ENCODE measurements around the gene PLCD3. TPM values are rescaled to one million over a fixed set of nuclear protein-coding genes. Genes with fewer than 3 reads are reported as not detected.

The PLCD3 gene
- total and polyA plus RNA-seq, 2 of the 4 experiments (the other 2 are of a cell fraction): 5.6 to 36.6 TPM

- peak overlapping the region; percentile 90 for H3K18ac ChIP-seq (ENCODE audit: low read depth, low read length)
- peak overlapping the region; percentile 82 for H2BK20ac ChIP-seq (ENCODE audit: low read depth, low read length)
- no peaks in the 10 kb centered on the region for H3K27me3 ChIP-seq (ENCODE audit: control insufficient read depth, insufficient read depth, low read length)
- H3K9ac ChIP-seq (ENCODE audit: low read depth, low read length): peak overlapping the region; percentile 66
- peak; percentile 97 for DNase-seq
- peak overlapping the region; percentile 95 for H3K23ac ChIP-seq (ENCODE audit: low read depth, low read length)
- H3K79me1 ChIP-seq (ENCODE audit: low read depth in 1 of 2, low read length in 2 of 2): peaks cover 36 to 63% of the 10 kb centered on the region in 2 experiments
- H4K8ac ChIP-seq (ENCODE audit: low read depth in 2 of 2, low read length in 2 of 2): peak overlapping the region; percentile 64 to 99
- peak overlapping the region; percentile 100 for H3K27ac ChIP-seq (ENCODE audit: insufficient read depth, low read length)
- H2AFZ ChIP-seq (replicated peaks; ENCODE audit: low read length, poor library complexity): peak overlapping the region; percentile 64
- H2BK15ac ChIP-seq (ENCODE audit: low read depth, low read length): peak overlapping the region; percentile 77; the same call in 1 of the 3 replicates
- peak overlapping the region; percentile 98 for H4K91ac ChIP-seq (ENCODE audit: insufficient read depth, low read depth, low read length)
- peak; percentile 8; the same call in 1 of the 2 replicates for TF ChIP-seq MAZ (IDR thresholded peaks at IDR 0.05; ENCODE audit: borderline replicate concordance, low read depth, low read length)
- no peak for TF ChIP-seq CTCF (conservative IDR thresholded peaks at IDR 0.05; ENCODE audit: low read depth, low read length)
- TF ChIP-seq SMC3 (IDR thresholded peaks at IDR 0.05; ENCODE audit: low read depth, low read length): no peak
- TF ChIP-seq CEBPB (IDR thresholded peaks at IDR 0.05; ENCODE audit: low read depth, low read length): peak; percentile 98
- TF ChIP-seq FOS (IDR thresholded peaks at IDR 0.05; ENCODE audit: low read depth, low read length): peak; percentile 15; the same call in 1 of the 2 replicates
- H3K4me1 ChIP-seq (ENCODE audit: control insufficient read depth, insufficient read depth, low read length): peaks cover 14% of the 10 kb centered on the region
- WGBS, 2 experiments (ENCODE audit: extremely low coverage in 2 of 2, insufficient read length in 1 of 2): no CpG with 5 or more reads among the region's 5 CpGs
- intact Hi-C loops (cut with micrococcal nuclease) (no loop called here), dilution Hi-C loops (cut with HindIII; ENCODE audit: low sequenced_read_pairs, unreplicated experiment) (no loop called here), in situ Hi-C loops (cut with MboI; ENCODE audit: low sequenced_read_pairs) (no loop called here)
- peak overlapping the region; percentile 96 for H2AK9ac ChIP-seq (replicated peaks; ENCODE audit: low read depth, low read length, poor library complexity)
- peak; percentile 89 for ATAC-seq (ENCODE audit: low read depth)
- peak overlapping the region; percentile 94 for H2BK120ac ChIP-seq (ENCODE audit: low read depth, low read length)
- peak overlapping the region; percentile 98 for H2AK5ac ChIP-seq (ENCODE audit: low read depth, low read length)
- peak overlapping the region; percentile 98 for H4K5ac ChIP-seq (ENCODE audit: low read depth, low read length)
- peaks cover 26% of the 10 kb centered on the region for H3K36me3 ChIP-seq (ENCODE audit: control insufficient read depth, insufficient read depth, low read length)
- peak overlapping the region; percentile 88 for H2BK5ac ChIP-seq (ENCODE audit: low read depth, low read length, poor library complexity, severe bottlenecking)
- H3K9me3 ChIP-seq (ENCODE audit: control insufficient read depth, insufficient read depth, low read length): no peaks in the 10 kb centered on the region
- peak overlapping the region; percentile 94 for H3K56ac ChIP-seq (ENCODE audit: extremely low read depth, insufficient read depth, low read length)
- peak overlapping the region; percentile 33; the same call in 1 of the 2 replicates for H3K4me2 ChIP-seq (ENCODE audit: low read depth, low read length)
- no peaks in the 10 kb centered on the region; the same call in 1 of the 2 replicates for H4K20me1 ChIP-seq (ENCODE audit: insufficient read depth, low read length)
- H3K14ac ChIP-seq (replicated peaks; ENCODE audit: low read depth, low read length): peak overlapping the region; percentile 92
- ChIA-PET CTCF (interaction anchor here (1.0 to 1.5 kb wide), 5 partner anchors 9 to 62 kb away, joined by 4 to 6 read pairs (median 4); partner anchors contain the start of gene ACBD4), POLR2A (ENCODE audit: unreplicated experiment) (interaction anchor here (0.6 kb wide), 2 partner anchors 12 to 33 kb away, joined by 4 to 16 read pairs; partner anchors contain the start of gene NMT1)
- BruUV-seq (replicated peaks): no TSS peak
- H3K4me3 ChIP-seq (ENCODE audit: insufficient read depth, low read depth, low read length): no peak overlapping the region
- peaks cover 10% of the 10 kb centered on the region for H3K9me1 ChIP-seq (ENCODE audit: insufficient read depth, low read length)
- peak overlapping the region; percentile 98 for H3K4ac ChIP-seq (ENCODE audit: low read depth, low read length)
Measured at GRCh38 chr17:45073414-45074070, 58.8 kb downstream of the PLCD3 start.
